Measurements from ENCODE around the gene GPM6B. TPM values are rescaled to one million over a fixed set of nuclear protein-coding genes. Genes with fewer than 3 reads are reported as not detected.

GPM6B gene
- total RNA-seq, 1 experiment from 2014 or later, result 99.8 TPM

- Mint-ChIP-seq H3K27me3 (ENCODE audit: low read depth) (no peaks in the 10 kb centered on the region), H3K4me1 (0 out of 2 replicates have a peak, but pooled peaks cover 5% of the 10 kb centered on the region), H3K9me3 (peaks cover 5% of the 10 kb centered on the region), H3K4me3 (no peak overlapping the region), H3K27ac (no peak overlapping the region), H3K36me3 (peaks cover 29% of the 10 kb centered on the region)
- CTCF ChIA-PET, result no interaction called here
- ATAC-seq, result no peak
- POLR2A ChIA-PET, result no interaction called here
- no peak for DNase-seq (ENCODE audit: low spot score)
- TF ChIP-seq CDX4 (CRISPR knock-in tag; IDR thresholded peaks at IDR 0.05; ENCODE audit: borderline replicate concordance) (no peak), FOXP4 (CRISPR knock-in tag; IDR thresholded peaks at IDR 0.05) (no peak), SMAD4 (CRISPR knock-in tag; IDR thresholded peaks at IDR 0.05) (no peak), FOXP1 (CRISPR knock-in tag; IDR thresholded peaks at IDR 0.05; ENCODE audit: borderline replicate concordance) (no peak), PRRX2 (CRISPR knock-in tag; IDR thresholded peaks at IDR 0.05) (no peak), ZNF423 (CRISPR knock-in tag; IDR thresholded peaks at IDR 0.05) (no peak), SP1 (CRISPR knock-in tag; conservative IDR thresholded peaks at IDR 0.05) (no peak), TP53 (CRISPR knock-in tag; IDR thresholded peaks at IDR 0.05) (no peak), ELF4 (CRISPR knock-in tag; IDR thresholded peaks at IDR 0.05; ENCODE audit: low read depth) (no peak), ZNF416 (CRISPR knock-in tag; IDR thresholded peaks at IDR 0.05) (no peak), E2F1 (CRISPR knock-in tag; IDR thresholded peaks at IDR 0.05) (no peak)
- TF ChIP-seq, protein P1, sequence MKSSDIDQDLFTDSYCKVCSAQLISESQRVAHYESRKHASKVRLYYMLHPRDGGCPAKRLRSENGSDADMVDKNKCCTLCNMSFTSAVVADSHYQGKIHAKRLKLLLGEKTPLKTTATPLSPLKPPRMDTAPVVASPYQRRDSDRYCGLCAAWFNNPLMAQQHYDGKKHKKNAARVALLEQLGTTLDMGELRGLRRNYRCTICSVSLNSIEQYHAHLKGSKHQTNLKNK (CRISPR knock-in tag; IDR thresholded peaks at IDR 0.05), result no peak
- TF ChIP-seq, protein P2, sequence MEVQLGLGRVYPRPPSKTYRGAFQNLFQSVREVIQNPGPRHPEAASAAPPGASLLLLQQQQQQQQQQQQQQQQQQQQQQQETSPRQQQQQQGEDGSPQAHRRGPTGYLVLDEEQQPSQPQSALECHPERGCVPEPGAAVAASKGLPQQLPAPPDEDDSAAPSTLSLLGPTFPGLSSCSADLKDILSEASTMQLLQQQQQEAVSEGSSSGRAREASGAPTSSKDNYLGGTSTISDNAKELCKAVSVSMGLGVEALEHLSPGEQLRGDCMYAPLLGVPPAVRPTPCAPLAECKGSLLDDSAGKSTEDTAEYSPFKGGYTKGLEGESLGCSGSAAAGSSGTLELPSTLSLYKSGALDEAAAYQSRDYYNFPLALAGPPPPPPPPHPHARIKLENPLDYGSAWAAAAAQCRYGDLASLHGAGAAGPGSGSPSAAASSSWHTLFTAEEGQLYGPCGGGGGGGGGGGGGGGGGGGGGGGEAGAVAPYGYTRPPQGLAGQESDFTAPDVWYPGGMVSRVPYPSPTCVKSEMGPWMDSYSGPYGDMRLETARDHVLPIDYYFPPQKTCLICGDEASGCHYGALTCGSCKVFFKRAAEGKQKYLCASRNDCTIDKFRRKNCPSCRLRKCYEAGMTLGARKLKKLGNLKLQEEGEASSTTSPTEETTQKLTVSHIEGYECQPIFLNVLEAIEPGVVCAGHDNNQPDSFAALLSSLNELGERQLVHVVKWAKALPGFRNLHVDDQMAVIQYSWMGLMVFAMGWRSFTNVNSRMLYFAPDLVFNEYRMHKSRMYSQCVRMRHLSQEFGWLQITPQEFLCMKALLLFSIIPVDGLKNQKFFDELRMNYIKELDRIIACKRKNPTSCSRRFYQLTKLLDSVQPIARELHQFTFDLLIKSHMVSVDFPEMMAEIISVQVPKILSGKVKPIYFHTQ (CRISPR knock-in tag; IDR thresholded peaks at IDR 0.05), result no peak
- TF ChIP-seq, protein P3, sequence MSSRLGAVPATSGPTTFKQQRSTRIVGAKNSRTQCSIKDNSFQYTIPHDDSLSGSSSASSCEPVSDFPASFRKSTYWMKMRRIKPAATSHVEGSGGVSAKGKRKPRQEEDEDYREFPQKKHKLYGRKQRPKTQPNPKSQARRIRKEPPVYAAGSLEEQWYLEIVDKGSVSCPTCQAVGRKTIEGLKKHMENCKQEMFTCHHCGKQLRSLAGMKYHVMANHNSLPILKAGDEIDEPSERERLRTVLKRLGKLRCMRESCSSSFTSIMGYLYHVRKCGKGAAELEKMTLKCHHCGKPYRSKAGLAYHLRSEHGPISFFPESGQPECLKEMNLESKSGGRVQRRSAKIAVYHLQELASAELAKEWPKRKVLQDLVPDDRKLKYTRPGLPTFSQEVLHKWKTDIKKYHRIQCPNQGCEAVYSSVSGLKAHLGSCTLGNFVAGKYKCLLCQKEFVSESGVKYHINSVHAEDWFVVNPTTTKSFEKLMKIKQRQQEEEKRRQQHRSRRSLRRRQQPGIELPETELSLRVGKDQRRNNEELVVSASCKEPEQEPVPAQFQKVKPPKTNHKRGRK (CRISPR knock-in tag; IDR thresholded peaks at IDR 0.05; ENCODE audit: borderline replicate concordance), result no peak
- TF ChIP-seq, protein P4, sequence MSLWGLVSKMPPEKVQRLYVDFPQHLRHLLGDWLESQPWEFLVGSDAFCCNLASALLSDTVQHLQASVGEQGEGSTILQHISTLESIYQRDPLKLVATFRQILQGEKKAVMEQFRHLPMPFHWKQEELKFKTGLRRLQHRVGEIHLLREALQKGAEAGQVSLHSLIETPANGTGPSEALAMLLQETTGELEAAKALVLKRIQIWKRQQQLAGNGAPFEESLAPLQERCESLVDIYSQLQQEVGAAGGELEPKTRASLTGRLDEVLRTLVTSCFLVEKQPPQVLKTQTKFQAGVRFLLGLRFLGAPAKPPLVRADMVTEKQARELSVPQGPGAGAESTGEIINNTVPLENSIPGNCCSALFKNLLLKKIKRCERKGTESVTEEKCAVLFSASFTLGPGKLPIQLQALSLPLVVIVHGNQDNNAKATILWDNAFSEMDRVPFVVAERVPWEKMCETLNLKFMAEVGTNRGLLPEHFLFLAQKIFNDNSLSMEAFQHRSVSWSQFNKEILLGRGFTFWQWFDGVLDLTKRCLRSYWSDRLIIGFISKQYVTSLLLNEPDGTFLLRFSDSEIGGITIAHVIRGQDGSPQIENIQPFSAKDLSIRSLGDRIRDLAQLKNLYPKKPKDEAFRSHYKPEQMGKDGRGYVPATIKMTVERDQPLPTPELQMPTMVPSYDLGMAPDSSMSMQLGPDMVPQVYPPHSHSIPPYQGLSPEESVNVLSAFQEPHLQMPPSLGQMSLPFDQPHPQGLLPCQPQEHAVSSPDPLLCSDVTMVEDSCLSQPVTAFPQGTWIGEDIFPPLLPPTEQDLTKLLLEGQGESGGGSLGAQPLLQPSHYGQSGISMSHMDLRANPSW (CRISPR knock-in tag; conservative IDR thresholded peaks at IDR 0.05; ENCODE audit: low read depth), result no peak
- TF ChIP-seq, protein P5, sequence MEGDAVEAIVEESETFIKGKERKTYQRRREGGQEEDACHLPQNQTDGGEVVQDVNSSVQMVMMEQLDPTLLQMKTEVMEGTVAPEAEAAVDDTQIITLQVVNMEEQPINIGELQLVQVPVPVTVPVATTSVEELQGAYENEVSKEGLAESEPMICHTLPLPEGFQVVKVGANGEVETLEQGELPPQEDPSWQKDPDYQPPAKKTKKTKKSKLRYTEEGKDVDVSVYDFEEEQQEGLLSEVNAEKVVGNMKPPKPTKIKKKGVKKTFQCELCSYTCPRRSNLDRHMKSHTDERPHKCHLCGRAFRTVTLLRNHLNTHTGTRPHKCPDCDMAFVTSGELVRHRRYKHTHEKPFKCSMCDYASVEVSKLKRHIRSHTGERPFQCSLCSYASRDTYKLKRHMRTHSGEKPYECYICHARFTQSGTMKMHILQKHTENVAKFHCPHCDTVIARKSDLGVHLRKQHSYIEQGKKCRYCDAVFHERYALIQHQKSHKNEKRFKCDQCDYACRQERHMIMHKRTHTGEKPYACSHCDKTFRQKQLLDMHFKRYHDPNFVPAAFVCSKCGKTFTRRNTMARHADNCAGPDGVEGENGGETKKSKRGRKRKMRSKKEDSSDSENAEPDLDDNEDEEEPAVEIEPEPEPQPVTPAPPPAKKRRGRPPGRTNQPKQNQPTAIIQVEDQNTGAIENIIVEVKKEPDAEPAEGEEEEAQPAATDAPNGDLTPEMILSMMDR (IDR thresholded peaks at IDR 0.05), result no peak
- TF ChIP-seq, protein P6, sequence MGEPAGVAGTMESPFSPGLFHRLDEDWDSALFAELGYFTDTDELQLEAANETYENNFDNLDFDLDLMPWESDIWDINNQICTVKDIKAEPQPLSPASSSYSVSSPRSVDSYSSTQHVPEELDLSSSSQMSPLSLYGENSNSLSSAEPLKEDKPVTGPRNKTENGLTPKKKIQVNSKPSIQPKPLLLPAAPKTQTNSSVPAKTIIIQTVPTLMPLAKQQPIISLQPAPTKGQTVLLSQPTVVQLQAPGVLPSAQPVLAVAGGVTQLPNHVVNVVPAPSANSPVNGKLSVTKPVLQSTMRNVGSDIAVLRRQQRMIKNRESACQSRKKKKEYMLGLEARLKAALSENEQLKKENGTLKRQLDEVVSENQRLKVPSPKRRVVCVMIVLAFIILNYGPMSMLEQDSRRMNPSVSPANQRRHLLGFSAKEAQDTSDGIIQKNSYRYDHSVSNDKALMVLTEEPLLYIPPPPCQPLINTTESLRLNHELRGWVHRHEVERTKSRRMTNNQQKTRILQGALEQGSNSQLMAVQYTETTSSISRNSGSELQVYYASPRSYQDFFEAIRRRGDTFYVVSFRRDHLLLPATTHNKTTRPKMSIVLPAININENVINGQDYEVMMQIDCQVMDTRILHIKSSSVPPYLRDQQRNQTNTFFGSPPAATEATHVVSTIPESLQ (CRISPR knock-in tag; IDR thresholded peaks at IDR 0.05), result no peak
These were observed 95.5 kb downstream of the GPM6B start for GRCh38 chrX:13721371-13721770.

Data from WTC11 (cell line).